ENCODE measurements around the gene GABRG3.

DNA sequence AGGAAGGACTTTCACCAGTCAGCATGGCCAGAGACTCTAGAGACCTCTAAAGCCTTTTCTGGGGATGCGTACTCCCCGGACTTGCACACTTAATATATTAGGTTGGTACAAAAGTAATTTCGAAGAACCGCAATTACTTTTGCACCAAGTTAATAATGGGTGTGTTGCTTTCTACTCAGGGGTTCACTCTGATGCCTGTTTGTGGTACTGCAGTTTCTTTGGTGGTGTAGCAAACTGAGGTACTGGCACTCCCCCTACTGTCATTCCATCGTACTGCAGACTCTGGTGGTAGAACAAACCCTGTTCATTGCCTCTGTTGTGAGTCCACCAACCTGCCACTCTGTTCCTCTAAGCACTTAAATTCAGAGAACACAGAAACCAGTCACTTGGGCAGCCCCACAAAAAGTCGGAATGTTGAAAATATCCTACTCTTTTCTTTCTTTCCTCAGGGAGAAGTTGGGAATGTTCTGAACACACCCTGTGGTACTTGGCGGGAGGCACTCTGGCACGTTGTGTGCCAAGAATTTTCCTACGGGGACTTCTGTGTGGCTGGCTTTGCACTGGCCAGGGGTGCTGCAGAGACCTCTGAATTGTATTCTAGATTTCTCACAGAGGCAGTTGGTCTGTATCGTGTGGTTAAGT, 46.3 kb downstream of the GABRG3 start:
- TF ChIP-seq CTCF (IDR thresholded peaks at IDR 0.05) (peak in 1 of 2 donors; percentile 52), POLR2AphosphoS5 (IDR thresholded peaks at IDR 0.05) (no peak)
